Umbilical cord (tissue), 2 donors: ENCODE results near the gene CDRT15L2. TPM values are rescaled to one million over a fixed set of nuclear protein-coding genes. Genes with fewer than 3 reads are reported as not detected.
A peak's percentile ranks its signal among the peaks of the same experiment; 100 is the strongest.
"Not testable (repeated sequence)": the region's sequence is repeated elsewhere in the genome, so short reads cannot be mapped to it uniquely, and the experiment has no call there.

ENCODE experiments used
- DNase-seq: peaks from one replicate; pipeline ENCODE4 v3.0.0-alpha.2; 2015; ENCODE audit warnings: low spot score
- total RNA-seq: library from RNA; depleted of rRNA; stranded (reverse); fragments of >200 nt; gene quantifications from one replicate; pipeline ENCODE4 v1.2.3, GENCODE V29; 2014; ENCODE audit warnings: low replicate concordance; ENCODE audit not compliant: insufficient read depth

The CDRT15L2 gene
- 5.5 TPM for total RNA-seq

DNA sequence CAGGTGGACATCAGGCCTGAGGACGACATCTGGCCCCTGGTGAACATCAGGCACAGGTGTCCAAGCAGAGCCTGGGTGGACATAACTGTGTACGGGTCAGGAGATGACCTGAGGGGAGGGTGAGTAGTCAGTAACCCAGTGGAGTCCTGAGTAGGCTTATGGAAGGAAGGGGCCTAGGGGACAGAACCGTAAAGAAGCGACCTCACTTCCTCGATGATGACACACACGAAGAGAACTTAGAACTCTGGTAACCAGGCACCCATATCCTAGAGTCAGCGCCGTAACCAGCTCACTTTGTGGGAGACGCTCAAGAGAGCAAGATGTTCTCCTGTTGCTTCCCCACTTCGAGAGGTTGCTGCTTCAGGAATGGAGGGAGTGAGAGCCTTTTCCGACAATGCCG is at the start of gene CDRT15L2:
Gene CDRT15L2, plus strand, starts transcription at position 301 of the 400 bp plus-strand sequence. Its CDS starts 20 bp downstream, at position 321.
- not testable (repeated sequence) for DNase-seq

DNA sequence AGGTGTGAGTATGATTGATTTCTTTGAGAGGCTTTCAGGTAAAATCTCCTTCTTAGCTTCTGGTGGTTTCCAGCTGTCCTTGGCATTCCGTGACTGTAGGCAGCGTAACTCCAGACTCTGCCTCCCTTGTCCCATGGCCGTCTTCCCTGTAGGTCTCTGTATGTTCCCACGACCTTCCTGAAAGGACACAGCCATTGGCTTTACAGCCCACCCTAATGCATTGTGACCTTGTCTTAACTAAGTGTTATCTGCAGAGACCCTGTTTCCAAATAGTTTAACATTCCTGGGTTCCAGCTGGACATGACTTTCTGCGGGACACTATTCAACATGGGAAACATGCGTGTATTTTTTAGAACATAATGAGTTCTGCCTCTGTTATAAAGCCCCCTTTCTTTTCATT is 49.4 kb upstream of the CDRT15L2 start:
- DNase-seq, result not testable (repeated sequence)

GRCh38 chr17:20532544-20533090 is 46.9 kb upstream of the CDRT15L2 start:
- DNase-seq, result peak; percentile 89

DNA sequence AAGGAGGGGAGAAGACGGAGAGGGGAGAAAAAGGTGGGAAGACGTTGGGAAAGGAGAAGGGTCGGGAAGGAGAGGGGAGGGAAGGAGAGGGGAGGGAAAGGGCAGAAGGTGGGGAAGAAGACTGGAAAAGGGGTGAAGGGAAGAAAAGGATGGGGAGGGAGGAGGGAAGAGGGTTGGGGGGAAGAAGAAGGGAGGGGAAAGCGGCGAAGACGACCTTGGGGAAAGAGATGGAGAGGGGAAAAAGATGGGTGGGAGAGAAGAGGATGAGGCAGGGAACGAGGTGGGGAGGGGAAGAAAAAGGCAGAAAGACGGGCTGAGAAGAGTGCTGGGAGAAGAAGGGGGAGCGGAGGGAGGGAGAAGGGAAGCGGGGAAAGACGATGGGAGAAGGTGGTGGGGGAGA is 46.3 kb upstream of the CDRT15L2 start:
- peak; percentile 23 for DNase-seq

DNA sequence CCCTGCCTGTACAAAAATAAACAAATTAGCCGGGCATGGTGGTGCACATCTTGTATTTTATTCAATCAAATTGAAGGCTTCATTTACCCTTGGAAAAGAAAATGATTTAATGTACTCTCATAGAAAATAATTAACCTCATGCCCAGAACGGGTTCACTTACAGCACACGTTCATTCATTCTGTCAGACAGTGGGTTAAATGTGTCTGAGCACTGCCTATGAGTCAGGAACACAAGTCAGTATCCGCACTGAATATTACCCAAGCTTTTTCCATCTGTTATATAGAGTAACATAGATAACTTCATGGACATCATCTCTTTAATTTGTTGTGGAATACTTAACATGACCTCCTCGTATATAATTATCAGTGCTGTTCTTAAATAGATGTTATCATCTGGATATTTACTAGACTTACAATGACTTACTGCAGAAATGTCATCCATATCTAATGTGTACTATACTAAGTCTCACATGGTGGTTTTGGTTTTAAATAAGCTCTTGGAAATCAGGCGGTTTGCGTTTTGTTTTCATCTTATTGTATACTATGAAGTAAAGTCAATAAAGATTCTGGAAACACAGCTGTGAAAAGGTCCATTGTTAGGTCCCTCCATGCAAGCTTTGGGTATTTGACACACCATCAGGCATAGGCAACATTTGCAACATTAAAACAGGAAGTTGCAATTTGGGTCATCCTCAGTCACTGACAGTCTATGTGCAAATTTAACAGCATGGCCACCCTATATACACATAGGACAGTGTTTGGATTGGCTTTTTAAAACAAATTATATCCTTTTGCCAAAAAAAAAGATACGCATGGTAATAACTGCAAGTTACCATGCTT is 44.6 kb upstream of the CDRT15L2 start:
- not testable (repeated sequence) for DNase-seq

- DNase-seq, result not testable (repeated sequence)
Measured at GRCh38 chr17:20540414-20540813, 39.1 kb upstream of the CDRT15L2 start.

DNA sequence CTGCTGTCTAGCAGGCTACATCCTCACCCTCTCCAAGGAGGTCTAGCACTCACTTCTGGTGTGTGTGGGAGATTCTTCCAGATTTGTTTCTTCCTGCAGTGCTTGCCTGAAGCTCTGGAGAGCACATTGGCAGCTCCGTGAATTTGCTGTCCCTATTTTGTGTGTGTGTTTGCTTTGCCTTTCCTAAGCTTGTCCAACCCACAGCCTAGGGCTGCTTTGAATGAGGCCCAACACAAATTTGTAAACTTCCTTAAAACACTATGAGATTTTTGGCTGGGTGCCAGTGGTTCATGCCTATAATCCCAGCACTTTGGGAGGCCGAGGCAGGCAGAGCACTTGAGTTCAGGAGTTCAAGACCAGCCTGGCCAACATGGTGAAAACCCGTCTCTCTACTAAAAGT is 38.7 kb upstream of the CDRT15L2 start:
- DNase-seq, result peak; percentile 3

- peak; percentile 24 for DNase-seq
Measured at GRCh38 chr17:20541853-20542546, 37.5 kb upstream of the CDRT15L2 start.

GRCh38 chr17:20547923-20548322 is 31.6 kb upstream of the CDRT15L2 start:
- not testable (repeated sequence) for DNase-seq

DNA sequence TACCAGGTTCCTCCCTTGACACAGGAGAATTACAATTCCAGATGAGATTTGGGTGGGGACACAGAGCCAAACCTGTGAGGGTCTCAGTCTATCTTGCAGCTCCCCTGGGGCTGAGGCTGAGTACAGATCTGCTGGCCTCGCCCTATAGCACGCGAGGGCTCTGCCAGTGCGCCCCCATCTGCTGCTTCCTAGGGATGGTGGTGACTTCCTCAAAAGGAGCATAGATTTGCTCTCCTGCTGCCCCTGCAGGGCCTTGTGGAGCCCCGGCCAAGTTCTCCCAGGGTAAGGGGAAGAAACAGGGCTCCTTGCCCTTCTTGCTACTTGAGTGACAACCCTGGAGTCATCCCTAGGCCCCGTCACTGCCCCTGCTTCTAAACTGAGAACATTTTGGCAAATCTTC is 26.6 kb upstream of the CDRT15L2 start:
- not testable (repeated sequence) for DNase-seq

DNA sequence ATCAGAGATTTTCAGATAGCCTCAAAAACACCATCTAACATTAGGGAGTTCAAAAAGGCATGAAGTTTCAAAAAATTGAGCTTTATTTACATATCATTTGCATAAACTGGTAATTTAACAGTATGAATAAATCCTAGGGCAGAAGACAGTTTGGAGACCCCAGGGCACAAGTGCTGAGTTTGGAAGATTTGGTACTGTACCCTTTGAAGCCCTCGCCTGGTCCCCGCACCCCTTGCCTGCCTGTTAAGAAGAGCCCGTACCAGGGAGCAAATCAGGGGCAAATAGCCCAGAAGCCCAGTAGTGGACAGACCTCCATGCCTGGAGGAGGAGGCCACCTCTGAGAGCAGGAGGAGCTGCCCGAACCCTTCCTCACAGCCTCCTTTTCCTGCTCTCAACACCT is 24.8 kb upstream of the CDRT15L2 start:
- not testable (repeated sequence) for DNase-seq

- DNase-seq, result not testable (repeated sequence)
Measured at GRCh38 chr17:20555135-20556010, 24.2 kb upstream of the CDRT15L2 start.

DNA sequence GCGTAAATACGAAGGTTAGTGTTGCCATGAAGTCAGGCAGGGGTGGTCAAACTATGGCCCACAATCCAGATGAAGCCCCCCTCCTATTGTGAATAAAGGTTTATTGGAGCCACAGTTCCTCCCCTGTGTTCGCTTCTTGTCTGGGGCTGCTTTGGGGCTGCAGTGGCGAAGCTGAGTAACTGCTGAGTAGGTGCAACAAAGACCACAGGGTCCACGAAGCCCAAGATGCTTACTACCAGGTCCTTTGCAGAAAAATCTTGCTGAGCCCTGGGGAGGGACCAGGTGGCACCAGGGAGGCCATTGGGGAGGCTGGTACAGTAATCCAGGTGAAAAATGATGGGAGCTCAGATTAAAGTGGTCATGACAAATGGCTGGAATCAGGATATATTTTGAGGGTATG is 21.4 kb upstream of the CDRT15L2 start:
- DNase-seq, result not testable (repeated sequence)

DNA sequence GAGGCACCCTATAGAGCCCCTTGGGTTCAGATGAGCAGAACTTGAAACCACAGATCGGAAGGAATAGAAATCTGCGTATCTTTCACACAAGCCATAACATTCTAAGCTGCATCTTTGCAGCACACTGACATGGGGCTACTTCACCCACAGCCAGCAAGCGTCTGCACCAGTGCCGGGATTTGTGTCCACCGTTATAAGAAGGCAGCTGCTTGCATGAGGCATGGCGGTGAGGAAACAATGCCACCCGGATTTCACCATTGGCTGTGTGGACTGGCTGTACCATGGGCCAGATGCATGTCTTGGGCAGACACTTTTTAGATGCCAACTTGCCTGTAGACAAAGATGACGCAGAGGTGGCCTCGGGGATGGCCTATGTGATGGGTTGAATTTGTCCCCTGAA is 20.5 kb upstream of the CDRT15L2 start:
- DNase-seq, result not testable (repeated sequence)

GRCh38 chr17:20562587-20562986 is 16.9 kb upstream of the CDRT15L2 start:
- DNase-seq, result no peak

DNA sequence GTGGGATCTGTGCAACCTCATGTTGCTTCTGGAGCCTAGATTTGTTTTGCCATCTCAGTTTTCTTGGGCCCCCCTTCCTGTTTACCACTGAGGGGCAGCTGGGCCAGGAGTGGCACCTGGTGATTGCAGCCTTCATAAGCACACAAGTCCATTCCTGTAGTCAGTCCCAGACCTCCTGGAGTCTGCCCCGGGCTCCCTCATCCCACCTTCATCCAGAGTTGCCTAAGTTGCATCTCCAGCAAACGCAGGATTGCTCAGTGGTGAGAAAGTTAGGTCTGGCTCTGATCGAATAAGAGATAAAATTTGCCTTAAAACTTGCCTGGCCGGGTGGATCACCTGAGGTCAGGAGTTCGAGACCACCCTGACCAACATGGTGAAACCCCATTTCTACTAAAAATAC is 14.3 kb upstream of the CDRT15L2 start:
- DNase-seq, result not testable (repeated sequence)

- DNase-seq, result no peak
Measured at GRCh38 chr17:20565711-20566110, 13.8 kb upstream of the CDRT15L2 start.

GRCh38 chr17:20566736-20567135 is 12.8 kb upstream of the CDRT15L2 start:
- DNase-seq, result not testable (repeated sequence)

DNA sequence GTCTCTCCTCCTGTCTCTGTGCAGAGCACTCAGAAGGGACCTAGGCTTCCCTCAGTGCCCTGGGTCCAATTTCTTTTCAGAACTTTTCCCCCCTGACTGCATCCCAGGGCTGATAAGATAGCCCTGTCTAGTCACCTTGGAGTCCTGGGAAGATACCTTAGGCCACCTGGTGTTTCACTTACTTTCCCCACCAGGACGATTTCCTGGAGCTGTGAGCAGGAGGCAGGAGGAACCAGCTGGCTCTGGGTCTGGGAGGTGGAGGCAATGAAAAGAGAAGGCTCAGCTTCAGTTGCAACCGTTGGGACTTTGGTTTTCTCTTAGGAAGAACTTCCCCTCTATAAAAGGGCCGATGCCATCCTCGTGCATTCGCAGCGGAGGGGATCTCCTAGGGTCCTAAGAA is 12.1 kb upstream of the CDRT15L2 start:
- DNase-seq, result not testable (repeated sequence)

DNA sequence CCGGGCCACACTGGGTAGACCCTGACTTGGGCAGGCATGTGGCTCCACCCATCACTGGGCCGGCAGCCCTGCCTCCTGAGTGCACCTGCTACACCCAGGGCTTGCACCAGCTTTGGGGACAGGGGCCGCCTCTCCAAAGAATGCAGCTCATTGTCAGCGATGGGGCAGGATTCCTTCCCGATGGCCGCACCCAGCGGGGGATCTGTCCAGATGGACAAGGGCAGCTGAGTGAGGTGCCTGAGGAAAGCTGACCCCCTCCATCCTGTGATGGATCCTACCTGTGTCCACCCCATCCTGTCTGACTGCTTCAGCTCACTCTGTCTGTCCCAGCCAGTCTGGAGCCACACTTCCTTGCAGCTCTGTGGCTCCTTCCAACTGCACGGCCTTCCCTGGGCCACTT is 10.9 kb upstream of the CDRT15L2 start:
- not testable (repeated sequence) for DNase-seq

- DNase-seq, result not testable (repeated sequence)
Measured at GRCh38 chr17:20571653-20572052, 7.9 kb upstream of the CDRT15L2 start.
